Measurements from ENCODE around the gene XYLT1. TPM values are rescaled to one million over a fixed set of nuclear protein-coding genes. Genes with fewer than 3 reads are reported as not detected.

Gene XYLT1
- total RNA-seq, 2 donors from 2014 or later, result 6.0 to 15.2 TPM

DNA sequence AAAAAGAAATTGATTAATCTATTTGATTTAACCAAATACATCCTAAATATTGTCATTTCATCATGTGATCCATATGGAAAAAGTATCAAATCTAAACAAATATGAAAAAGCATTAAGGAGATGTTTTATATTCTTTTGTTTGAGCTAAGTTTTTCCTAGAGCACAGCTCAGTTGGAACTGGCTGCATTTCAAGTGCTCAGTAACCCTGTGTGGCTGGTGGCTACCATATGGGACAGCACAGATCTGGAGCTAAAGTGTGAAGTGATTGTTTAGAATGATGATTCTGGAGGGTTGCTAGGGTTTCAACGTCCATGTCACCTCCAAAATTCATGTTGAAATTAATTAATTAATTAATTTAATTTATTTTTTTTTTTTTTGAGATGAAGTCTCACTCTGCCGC lies 137.5 kb downstream of the XYLT1 start:
- no peak for DNase-seq
- TF ChIP-seq POLR2A (IDR thresholded peaks at IDR 0.05), result no peak
- TF ChIP-seq, protein P1, sequence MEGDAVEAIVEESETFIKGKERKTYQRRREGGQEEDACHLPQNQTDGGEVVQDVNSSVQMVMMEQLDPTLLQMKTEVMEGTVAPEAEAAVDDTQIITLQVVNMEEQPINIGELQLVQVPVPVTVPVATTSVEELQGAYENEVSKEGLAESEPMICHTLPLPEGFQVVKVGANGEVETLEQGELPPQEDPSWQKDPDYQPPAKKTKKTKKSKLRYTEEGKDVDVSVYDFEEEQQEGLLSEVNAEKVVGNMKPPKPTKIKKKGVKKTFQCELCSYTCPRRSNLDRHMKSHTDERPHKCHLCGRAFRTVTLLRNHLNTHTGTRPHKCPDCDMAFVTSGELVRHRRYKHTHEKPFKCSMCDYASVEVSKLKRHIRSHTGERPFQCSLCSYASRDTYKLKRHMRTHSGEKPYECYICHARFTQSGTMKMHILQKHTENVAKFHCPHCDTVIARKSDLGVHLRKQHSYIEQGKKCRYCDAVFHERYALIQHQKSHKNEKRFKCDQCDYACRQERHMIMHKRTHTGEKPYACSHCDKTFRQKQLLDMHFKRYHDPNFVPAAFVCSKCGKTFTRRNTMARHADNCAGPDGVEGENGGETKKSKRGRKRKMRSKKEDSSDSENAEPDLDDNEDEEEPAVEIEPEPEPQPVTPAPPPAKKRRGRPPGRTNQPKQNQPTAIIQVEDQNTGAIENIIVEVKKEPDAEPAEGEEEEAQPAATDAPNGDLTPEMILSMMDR (IDR thresholded peaks at IDR 0.05), result no peak
- ATAC-seq, result no peak
- no peak overlapping the region for H3K4me3 ChIP-seq
- H3K9me3 ChIP-seq, result no peaks in the 10 kb centered on the region
- no peaks in the 10 kb centered on the region for H3K36me3 ChIP-seq (replicated peaks in 1 of 2; ENCODE audit: insufficient read depth in 1 of 2, low read depth in 2 of 2)
- no peak overlapping the region for H3K27ac ChIP-seq
- H3K27me3 ChIP-seq, result no peaks in the 10 kb centered on the region
- peaks cover 5% of the 10 kb centered on the region for H3K4me1 ChIP-seq
- intact Hi-C loops (cut with DNase I), result no loop called here
- 85 to 87% methylated on average over 2 of the region's 2 CpGs for WGBS, 2 donors

DNA sequence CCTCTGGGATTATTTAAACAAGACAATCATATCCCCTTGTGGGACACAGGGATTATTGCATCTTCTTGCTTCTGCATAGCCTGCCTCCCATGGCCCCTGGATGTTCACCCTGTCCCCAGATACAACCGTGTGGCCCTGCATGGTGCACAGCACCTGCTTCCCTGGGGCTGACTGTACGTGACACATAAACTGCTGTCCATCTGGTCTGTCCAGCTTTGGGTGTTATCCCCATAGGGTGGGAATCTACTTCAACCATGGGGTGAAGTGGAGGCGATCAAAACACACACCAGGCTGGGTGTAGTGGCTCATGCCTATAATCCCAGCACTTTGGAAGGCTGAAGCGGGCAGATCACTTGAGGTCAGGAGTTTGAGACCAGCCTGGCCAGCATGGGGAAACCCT lies 138.8 kb downstream of the XYLT1 start:
- peaks cover 5% of the 10 kb centered on the region for H3K4me1 ChIP-seq
- H3K27ac ChIP-seq, result no peak overlapping the region

DNA sequence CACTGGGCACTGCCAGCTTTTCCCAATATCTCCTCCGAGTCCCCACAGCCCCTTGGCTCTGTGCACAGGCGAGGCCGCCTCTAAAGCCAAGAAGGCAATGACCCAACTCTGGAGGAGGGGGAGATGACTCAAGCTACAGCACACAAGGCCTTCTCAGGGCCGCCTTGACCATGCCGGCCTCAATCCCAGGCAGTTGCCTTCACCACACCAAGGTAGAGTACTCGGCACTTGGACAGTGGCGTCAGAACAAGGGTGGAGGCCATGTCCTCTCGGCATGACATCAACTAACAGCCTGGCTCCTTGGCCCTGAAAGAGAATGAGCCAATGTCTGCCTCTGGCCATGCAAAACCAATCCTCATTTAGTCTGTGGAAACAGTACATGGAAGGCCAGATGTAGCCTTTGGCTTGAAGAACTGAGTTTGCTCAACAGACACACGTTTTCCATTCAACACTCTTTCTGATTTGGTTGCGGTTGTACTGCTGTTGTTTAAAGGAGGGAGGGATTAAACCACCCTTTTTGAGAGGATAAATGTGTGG lies 139.6 kb downstream of the XYLT1 start:
- Histone ChIP-seq H3K9me3 (no peaks in the 10 kb centered on the region), H3K4me3 (no peak overlapping the region), H3K27me3 (no peaks in the 10 kb centered on the region), H3K36me3 (replicated peaks in 1 of 2; ENCODE audit: insufficient read depth in 1 of 2, low read depth in 2 of 2) (no peaks in the 10 kb centered on the region), H3K4me1 (peaks cover 5% of the 10 kb centered on the region), H3K27ac (no peak overlapping the region)
- 86 to 92% methylated on average over 5 to 10 of the region's 10 CpGs for WGBS, 2 donors
- intact Hi-C loops (cut with DNase I), result no loop called here
- ATAC-seq, result no peak
- TF ChIP-seq, protein P1 (IDR thresholded peaks at IDR 0.05), result no peak
- no peak for TF ChIP-seq POLR2A (IDR thresholded peaks at IDR 0.05)
- DNase-seq, result no peak

More for the DNA sequence above, 138.8 kb downstream of the XYLT1 start:
- intact Hi-C loops (cut with DNase I), result no loop called here
- Histone ChIP-seq H3K27me3 (no peaks in the 10 kb centered on the region), H3K4me3 (no peak overlapping the region), H3K9me3 (no peaks in the 10 kb centered on the region), H3K36me3 (replicated peaks in 1 of 2; ENCODE audit: insufficient read depth in 1 of 2, low read depth in 2 of 2) (no peaks in the 10 kb centered on the region)
- WGBS, 2 donors, result 89 to 91% methylated on average over 4 of the region's 4 CpGs
- no peak for ATAC-seq
- TF ChIP-seq POLR2A (IDR thresholded peaks at IDR 0.05), result no peak
- TF ChIP-seq, protein P1 (IDR thresholded peaks at IDR 0.05), result peak in 1 of 7 experiments; percentile 25
- no peak for DNase-seq

DNA sequence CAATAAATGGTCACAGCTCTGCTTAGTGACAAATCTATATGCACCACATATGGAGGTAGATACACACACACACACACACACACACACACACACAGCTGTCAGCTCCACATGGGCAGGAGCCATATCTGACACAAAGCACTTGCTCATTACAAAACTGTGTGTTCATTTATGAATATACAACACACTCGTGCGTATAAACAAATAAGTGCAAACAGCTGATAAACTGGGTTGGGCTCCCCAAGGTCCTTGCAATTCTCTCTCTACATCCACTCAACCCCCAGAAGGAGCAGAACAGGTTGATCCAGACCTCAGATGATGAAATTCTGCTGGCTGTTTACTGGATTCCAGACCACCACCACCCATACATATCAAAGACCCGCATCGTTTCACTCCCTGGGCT lies 140.7 kb downstream of the XYLT1 start:
- no peaks in the 10 kb centered on the region for H3K9me3 ChIP-seq
- TF ChIP-seq POLR2A (IDR thresholded peaks at IDR 0.05), result no peak
- TF ChIP-seq, protein P1 (IDR thresholded peaks at IDR 0.05), result no peak
- peaks cover 5% of the 10 kb centered on the region for H3K4me1 ChIP-seq
- no peaks in the 10 kb centered on the region for H3K27me3 ChIP-seq
- DNase-seq (no peak), ATAC-seq (no peak)
- intact Hi-C loops (cut with DNase I), result no loop called here
- no peak overlapping the region for H3K4me3 ChIP-seq
- H3K27ac ChIP-seq, result no peak overlapping the region
- H3K36me3 ChIP-seq (replicated peaks in 1 of 2; ENCODE audit: insufficient read depth in 1 of 2, low read depth in 2 of 2), result no peaks in the 10 kb centered on the region
- 40 to 53% methylated on average over 2 to 4 of the region's 4 CpGs for WGBS, 2 donors

DNA sequence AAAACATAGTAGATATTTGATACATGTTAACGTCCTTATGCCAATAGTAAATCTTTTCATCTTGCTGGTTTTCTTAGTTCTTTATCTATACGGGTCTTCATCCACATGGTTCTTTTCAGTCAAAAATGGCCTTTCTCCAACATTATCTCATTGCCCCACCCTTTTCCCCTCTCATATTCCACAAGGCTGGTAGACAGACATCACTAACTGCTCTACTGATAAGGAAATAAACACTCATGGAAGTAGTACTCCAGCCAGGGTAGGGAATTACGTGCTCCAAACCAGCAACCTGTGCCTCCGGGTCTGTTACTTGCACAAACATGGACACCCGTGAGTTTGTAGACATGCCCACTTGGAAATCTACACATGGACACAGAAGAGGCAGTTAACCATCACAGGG lies 141.4 kb downstream of the XYLT1 start:
- H3K4me3 ChIP-seq, result no peak overlapping the region
- H3K36me3 ChIP-seq (replicated peaks in 1 of 2; ENCODE audit: insufficient read depth in 1 of 2, low read depth in 2 of 2), result no peaks in the 10 kb centered on the region
- 79 to 82% methylated on average over 5 of the region's 5 CpGs for WGBS, 2 donors
- H3K27ac ChIP-seq, result no peak overlapping the region
- peaks cover 5% of the 10 kb centered on the region for H3K4me1 ChIP-seq
- no peaks in the 10 kb centered on the region for H3K27me3 ChIP-seq
- H3K9me3 ChIP-seq, result no peaks in the 10 kb centered on the region
- intact Hi-C loops (cut with DNase I), result no loop called here
- ATAC-seq (no peak), DNase-seq (no peak)
- TF ChIP-seq, protein P1 (IDR thresholded peaks at IDR 0.05), result no peak
- TF ChIP-seq POLR2A (IDR thresholded peaks at IDR 0.05), result no peak
